Neural cell (in vitro differentiated cells): ENCODE data around the gene KLHL11. TPM values are rescaled to one million over a fixed set of nuclear protein-coding genes. Genes with fewer than 3 reads are reported as not detected.

ENCODE experiments used
- H2AFZ ChIP-seq: fragments of 200-600, 300-800 bp; sonication (generic), shearing (Covaris generic); 2 replicates; pipeline ENCODE4 v1.6.0; 2014; ENCODE audit warnings: low read depth, mild to moderate bottlenecking, antibody characterized with exemption, low read length, moderate library complexity
- H3F3A ChIP-seq: fragments of 200-600 bp; shearing (Covaris generic); 2 replicates; pipeline ENCODE4 v1.6.1; 2016; ENCODE audit warnings: mild to moderate bottlenecking, moderate library complexity, mixed read lengths, antibody characterized with exemption, low read length; ENCODE audit not compliant: insufficient read depth, poor library complexity, severe bottlenecking
- H3K27ac ChIP-seq: fragments of 200-600, 300-800 bp; sonication (generic), shearing (Covaris generic); 2 replicates; pipeline ENCODE4 v1.5.1; 2014; ENCODE audit warnings: mild to moderate bottlenecking, low read length, moderate library complexity
- H3K27me3 ChIP-seq: fragments of 300-800, 200-600 bp; sonication (generic), shearing (Covaris generic); 2 replicates; pipeline ENCODE4 v1.6.0; 2014; ENCODE audit warnings: mild to moderate bottlenecking, low read depth, low read length, moderate library complexity; ENCODE audit not compliant: insufficient read depth
- H3K36me3 ChIP-seq: fragments of 300-800, 200-600 bp; sonication (generic), shearing (Covaris generic); 2 replicates; pipeline ENCODE4 v1.5.1; 2014; ENCODE audit warnings: mild to moderate bottlenecking, antibody characterized with exemption, low read length, moderate library complexity; ENCODE audit not compliant: insufficient read depth
- H3K4me2 ChIP-seq: fragments of 300-800, 200-600 bp; sonication (generic), shearing (Covaris generic); 2 replicates; pipeline ENCODE4 v1.6.0; 2014; ENCODE audit warnings: mild to moderate bottlenecking, low read length
- H3K4me3 ChIP-seq: fragments of 300-800, 200-600 bp; sonication (generic), shearing (Covaris generic); 2 replicates; pipeline ENCODE4 v1.5.1; 2014; ENCODE audit warnings: mild to moderate bottlenecking, low read length, moderate library complexity
- H3K79me2 ChIP-seq: fragments of 200-600 bp; shearing (Covaris generic); replicated peaks from 2 replicates; pipeline ENCODE4 v1.6.0; 2014; ENCODE audit warnings: mild to moderate bottlenecking, low read length, moderate library complexity; ENCODE audit not compliant: insufficient read depth
- H3K9ac ChIP-seq: fragments of 300-800, 200-600 bp; sonication (generic), shearing (Covaris generic); 2 replicates; pipeline ENCODE4 v1.6.1; 2016; ENCODE audit warnings: mild to moderate bottlenecking, low read length, mixed read lengths
- H3K9me2 ChIP-seq: fragments of 200-600 bp; shearing (Covaris generic); 2 replicates; pipeline ENCODE4 v1.6.1; 2016; ENCODE audit warnings: mild to moderate bottlenecking, low read length, mixed read lengths; ENCODE audit not compliant: insufficient read depth
- H3K9me3 ChIP-seq: fragments of 200-600, 300-800 bp; sonication (generic), shearing (Covaris generic); 2 replicates; pipeline ENCODE4 v1.6.1; 2016; ENCODE audit warnings: mild to moderate bottlenecking, mixed run types, low read length, moderate library complexity, mixed read lengths
- H4K20me1 ChIP-seq: fragments of 200-600 bp; shearing (Covaris generic); 2 replicates; pipeline ENCODE4 v1.6.1; 2016; ENCODE audit warnings: mild to moderate bottlenecking, mixed run types; ENCODE audit not compliant: insufficient read depth
- CTCF ChIP-seq: fragments of 450-650 bp; IDR thresholded peaks from 2 replicates; pipeline ENCODE4 v1.5.1; 2014; ENCODE audit warnings: antibody characterized with exemption, mild to moderate bottlenecking, moderate library complexity; ENCODE audit not compliant: poor library complexity, severe bottlenecking
- EP300 ChIP-seq: fragments of 450-650 bp; conservative IDR thresholded peaks from 2 replicates; pipeline ENCODE4 v1.6.1; 2014; ENCODE audit warnings: antibody characterized with exemption, mild to moderate bottlenecking, moderate library complexity; ENCODE audit not compliant: poor library complexity, severe bottlenecking
- EZH2 ChIP-seq: fragments of 200-600, 300-800 bp; shearing (Covaris generic), sonication (generic); IDR thresholded peaks from 2 replicates; pipeline ENCODE4 v1.6.1; 2014; ENCODE audit warnings: antibody characterized with exemption, low read length, borderline replicate concordance, mild to moderate bottlenecking; ENCODE audit not compliant: insufficient read depth, poor library complexity, severe bottlenecking
- MXI1 ChIP-seq: fragments of 450-650 bp; conservative IDR thresholded peaks from 2 replicates; pipeline ENCODE4 v1.6.1; 2014; ENCODE audit warnings: antibody characterized with exemption, mild to moderate bottlenecking; ENCODE audit not compliant: poor library complexity, severe bottlenecking
- POLR2AphosphoS5 ChIP-seq: IDR thresholded peaks from 2 replicates; pipeline ENCODE4 v1.6.1; 2012
- RAD21 ChIP-seq: fragments of 450-650 bp; conservative IDR thresholded peaks from 2 replicates; pipeline ENCODE4 v1.6.1; 2014; ENCODE audit warnings: antibody characterized with exemption, mild to moderate bottlenecking, moderate library complexity
- REST ChIP-seq: IDR thresholded peaks from 2 replicates; pipeline ENCODE4 v1.6.1; 2012; ENCODE audit warnings: borderline replicate concordance
- SMC3 ChIP-seq: fragments of 450-650 bp; conservative IDR thresholded peaks from 2 replicates; pipeline ENCODE4 v1.6.1; 2014; ENCODE audit warnings: antibody characterized with exemption, mild to moderate bottlenecking, moderate library complexity; ENCODE audit not compliant: poor library complexity
- TAF1 ChIP-seq: IDR thresholded peaks from 2 replicates; pipeline ENCODE4 v1.6.1; 2012; ENCODE audit warnings: low read depth
- polyA plus RNA-seq: library from polyadenylated mRNA; depleted of rRNA; stranded (reverse); fragments of >200 nt; gene quantifications from 2 replicates; pipeline ENCODE4 v1.2.3, GENCODE V29; 2014

The KLHL11 gene
- polyA plus RNA-seq, 1 donor from 2014 or later: 30.3 TPM

- Histone ChIP-seq H3F3A (no peaks in the 10 kb centered on the region), H3K9ac (no peak overlapping the region), H3K4me3 (no peak overlapping the region), H3K27ac (no peak overlapping the region), H3K4me2 (no peak overlapping the region), H3K79me2 (peaks cover 64% of the 10 kb centered on the region), H3K27me3 (no peaks in the 10 kb centered on the region), H3K36me3 (peaks cover 6% of the 10 kb centered on the region), H4K20me1 (peaks cover 8% of the 10 kb centered on the region), H3K9me3 (no peaks in the 10 kb centered on the region), H3K9me2 (no peaks in the 10 kb centered on the region), H2AFZ (no peak overlapping the region)
- TF ChIP-seq MXI1: no peak
- no peak for TF ChIP-seq REST
- no peak for TF ChIP-seq RAD21
- no peak for TF ChIP-seq CTCF
- no peak for TF ChIP-seq POLR2AphosphoS5
- TF ChIP-seq EZH2: no peak
- TF ChIP-seq SMC3: no peak
- TF ChIP-seq EP300: no peak
- no peak for TF ChIP-seq TAF1
These were observed 49.1 kb upstream of the KLHL11 start for GRCh38 chr17:41914358-41914766.

GRCh38 chr17:41913798-41914197 lies 48.6 kb upstream of the KLHL11 start:
- peaks cover 6% of the 10 kb centered on the region for H3K36me3 ChIP-seq
- TF ChIP-seq MXI1 (no peak), EZH2 (no peak), REST (no peak), RAD21 (no peak), EP300 (no peak), CTCF (no peak), POLR2AphosphoS5 (no peak)
- no peak overlapping the region for H3K4me3 ChIP-seq
- H4K20me1 ChIP-seq: peaks cover 8% of the 10 kb centered on the region
- H3K4me2 ChIP-seq: no peak overlapping the region
- no peaks in the 10 kb centered on the region for H3K9me2 ChIP-seq
- H3K27ac ChIP-seq: no peak overlapping the region
- H3K27me3 ChIP-seq: no peaks in the 10 kb centered on the region
- H3F3A ChIP-seq: no peaks in the 10 kb centered on the region
- H2AFZ ChIP-seq: no peak overlapping the region
- H3K9me3 ChIP-seq: no peaks in the 10 kb centered on the region
- no peak overlapping the region for H3K9ac ChIP-seq
- H3K79me2 ChIP-seq: peaks cover 64% of the 10 kb centered on the region
